Fibroblast of pulmonary artery (primary cell): ENCODE data around the gene ABI3BP.

ENCODE experiments used
- DNase-seq: peaks from one replicate; pipeline ENCODE4 v3.0.0-alpha.2; 2010; ENCODE audit warnings: low read depth
- H3K4me3 ChIP-seq: replicated peaks from 2 replicates; pipeline ENCODE4 v1.5.1; 2011; ENCODE audit warnings: low read depth, mild to moderate bottlenecking, control low read depth, low read length, moderate library complexity
- TF ChIP-seq, protein P1 (sequence below): IDR thresholded peaks from 2 replicates; pipeline ENCODE4 v1.5.1; 2011; ENCODE audit warnings: mild to moderate bottlenecking, control low read depth, low read length, inconsistent platforms; ENCODE audit errors: missing control alignments

The ABI3BP gene

DNA sequence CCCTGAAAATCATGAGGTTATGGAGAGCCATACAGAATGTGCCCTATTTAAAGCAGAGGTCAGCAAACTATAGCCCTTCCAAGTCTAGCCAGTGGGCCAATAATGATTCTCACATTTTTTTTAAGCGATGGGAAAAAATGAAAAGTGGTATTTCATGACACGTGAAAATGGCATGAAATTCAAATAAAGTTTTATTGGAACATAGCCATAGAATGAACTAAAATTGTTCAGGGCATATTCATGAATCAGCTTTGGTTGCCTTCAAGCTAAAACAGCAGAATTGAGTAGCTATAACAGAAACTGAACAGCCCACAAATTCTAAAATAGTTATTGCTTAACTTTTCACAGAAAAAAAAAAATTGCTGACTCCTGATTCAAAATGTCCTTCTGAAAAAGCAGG is 179.4 kb downstream of the ABI3BP start:
- no peak for DNase-seq
- no peak overlapping the region for H3K4me3 ChIP-seq
- TF ChIP-seq, protein P1, sequence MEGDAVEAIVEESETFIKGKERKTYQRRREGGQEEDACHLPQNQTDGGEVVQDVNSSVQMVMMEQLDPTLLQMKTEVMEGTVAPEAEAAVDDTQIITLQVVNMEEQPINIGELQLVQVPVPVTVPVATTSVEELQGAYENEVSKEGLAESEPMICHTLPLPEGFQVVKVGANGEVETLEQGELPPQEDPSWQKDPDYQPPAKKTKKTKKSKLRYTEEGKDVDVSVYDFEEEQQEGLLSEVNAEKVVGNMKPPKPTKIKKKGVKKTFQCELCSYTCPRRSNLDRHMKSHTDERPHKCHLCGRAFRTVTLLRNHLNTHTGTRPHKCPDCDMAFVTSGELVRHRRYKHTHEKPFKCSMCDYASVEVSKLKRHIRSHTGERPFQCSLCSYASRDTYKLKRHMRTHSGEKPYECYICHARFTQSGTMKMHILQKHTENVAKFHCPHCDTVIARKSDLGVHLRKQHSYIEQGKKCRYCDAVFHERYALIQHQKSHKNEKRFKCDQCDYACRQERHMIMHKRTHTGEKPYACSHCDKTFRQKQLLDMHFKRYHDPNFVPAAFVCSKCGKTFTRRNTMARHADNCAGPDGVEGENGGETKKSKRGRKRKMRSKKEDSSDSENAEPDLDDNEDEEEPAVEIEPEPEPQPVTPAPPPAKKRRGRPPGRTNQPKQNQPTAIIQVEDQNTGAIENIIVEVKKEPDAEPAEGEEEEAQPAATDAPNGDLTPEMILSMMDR: no peak

DNA sequence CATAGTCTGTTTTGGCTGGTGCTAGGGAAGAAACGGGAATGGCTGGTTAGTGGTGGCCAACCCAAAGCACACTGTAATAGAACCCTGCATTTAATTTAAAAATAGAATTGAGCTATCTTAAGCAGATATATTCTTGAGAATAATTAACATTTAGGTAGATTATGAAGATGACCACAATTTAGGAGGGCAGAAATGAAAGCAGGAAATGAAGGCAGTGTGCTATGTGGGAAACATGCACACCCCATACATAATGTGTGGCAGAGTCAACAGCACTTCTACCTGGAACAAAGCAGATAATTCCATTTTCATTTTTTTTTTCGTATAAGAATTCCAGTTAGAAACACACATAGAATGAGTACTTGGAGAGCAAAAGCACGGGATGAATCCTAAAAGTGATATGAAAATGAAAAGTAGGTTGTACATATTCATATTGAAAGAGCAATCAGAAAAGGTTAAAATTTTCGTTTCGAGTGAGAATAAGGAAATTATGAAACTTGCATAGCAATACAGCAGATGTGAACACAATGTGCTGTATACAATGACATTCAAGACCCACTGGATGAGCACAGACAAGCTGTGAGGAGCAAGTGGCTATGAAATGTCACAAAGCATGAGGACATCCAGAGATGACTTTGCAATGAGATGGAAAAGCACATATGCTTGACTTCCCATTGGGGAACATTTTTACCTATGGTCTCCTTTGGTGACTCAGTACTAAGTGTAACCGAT is 181.3 kb downstream of the ABI3BP start:
- TF ChIP-seq, protein P1: no peak
- DNase-seq: no peak

DNA sequence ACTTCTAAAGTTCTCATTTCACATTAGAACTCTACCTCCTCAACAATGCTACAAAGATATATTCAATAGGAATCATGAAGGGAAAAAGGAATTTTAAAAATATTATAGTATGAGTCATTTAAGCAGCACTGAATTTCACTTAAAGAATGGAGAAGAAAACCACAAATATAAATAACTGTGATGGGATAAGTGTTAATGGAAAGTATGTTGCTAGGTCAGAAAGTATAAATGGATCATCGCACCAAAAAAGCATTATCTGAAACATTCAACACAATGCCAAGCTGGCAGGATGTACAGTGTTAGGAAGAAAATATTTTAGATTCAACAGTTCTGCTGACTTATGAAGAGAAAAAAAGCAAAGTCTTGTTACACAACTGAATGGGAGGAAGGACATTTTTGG is 182.6 kb downstream of the ABI3BP start:
- TF ChIP-seq, protein P1: no peak
- peak; percentile 51 for DNase-seq

More for the DNA sequence above, 181.3 kb downstream of the ABI3BP start:
- no peak overlapping the region for H3K4me3 ChIP-seq

DNA sequence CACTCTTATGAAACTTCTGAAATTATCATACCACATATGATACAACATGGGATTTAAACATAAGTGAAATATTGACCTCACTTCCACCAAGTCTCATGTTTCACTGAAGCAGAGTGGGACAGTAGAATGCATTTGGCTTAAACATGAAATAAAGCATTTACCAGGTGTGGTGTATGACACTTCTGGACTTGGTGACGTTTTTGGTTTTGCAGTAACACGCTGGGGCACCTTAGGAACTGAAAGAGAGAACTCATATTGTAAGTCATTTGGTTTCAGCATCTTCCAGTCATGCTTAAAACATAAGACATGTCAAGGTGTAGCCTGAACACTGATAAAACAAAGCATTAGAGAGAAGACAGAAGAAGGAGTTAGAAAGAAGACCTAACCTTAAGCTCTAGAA is 188.6 kb downstream of the ABI3BP start:
- TF ChIP-seq, protein P1: no peak

More for the DNA sequence above, 182.6 kb downstream of the ABI3BP start:
- no peak overlapping the region for H3K4me3 ChIP-seq

DNA sequence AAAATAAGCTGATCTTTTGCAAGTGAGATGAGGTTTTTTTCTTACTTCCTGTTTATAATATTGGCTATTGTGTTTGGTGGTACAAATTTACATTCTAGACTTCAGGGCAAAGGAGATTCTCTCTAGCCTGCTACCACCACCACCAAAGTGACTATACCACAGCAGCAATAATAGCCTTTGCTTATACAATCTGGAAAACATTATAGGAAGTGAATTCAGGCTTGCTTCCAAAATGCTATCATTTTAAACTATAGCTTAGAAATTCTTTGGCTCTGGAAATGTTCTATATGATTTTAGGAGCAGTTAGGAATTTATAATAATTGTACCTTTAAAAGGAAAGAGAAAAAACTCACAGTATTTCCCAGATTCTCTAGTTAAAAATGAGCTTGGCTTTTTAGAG is 189.5 kb downstream of the ABI3BP start:
- TF ChIP-seq, protein P1: no peak
- no peak overlapping the region for H3K4me3 ChIP-seq
- DNase-seq: no peak

More for the DNA sequence above, 188.6 kb downstream of the ABI3BP start:
- no peak for DNase-seq
- no peak overlapping the region for H3K4me3 ChIP-seq

DNA sequence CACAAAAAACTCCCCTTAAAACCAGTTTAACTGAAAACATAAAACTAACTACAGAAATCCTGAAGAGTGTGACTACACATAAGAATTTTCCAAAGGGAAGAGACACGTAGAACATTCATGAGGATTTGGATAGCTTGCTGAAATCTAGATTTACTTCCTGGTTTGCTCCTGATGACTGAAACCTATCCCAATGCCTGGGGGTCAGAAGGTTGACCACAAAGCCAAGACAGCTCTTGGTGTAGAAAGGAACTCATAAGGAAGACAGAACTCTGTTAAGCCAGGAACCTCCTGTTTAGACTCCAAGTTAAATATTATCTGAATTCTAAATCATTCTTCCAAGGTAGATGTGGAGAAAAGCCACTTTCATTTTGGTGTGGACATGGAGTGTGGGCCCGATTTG is 191.1 kb downstream of the ABI3BP start:
- TF ChIP-seq, protein P1: no peak
- no peak overlapping the region for H3K4me3 ChIP-seq
- no peak for DNase-seq

DNA sequence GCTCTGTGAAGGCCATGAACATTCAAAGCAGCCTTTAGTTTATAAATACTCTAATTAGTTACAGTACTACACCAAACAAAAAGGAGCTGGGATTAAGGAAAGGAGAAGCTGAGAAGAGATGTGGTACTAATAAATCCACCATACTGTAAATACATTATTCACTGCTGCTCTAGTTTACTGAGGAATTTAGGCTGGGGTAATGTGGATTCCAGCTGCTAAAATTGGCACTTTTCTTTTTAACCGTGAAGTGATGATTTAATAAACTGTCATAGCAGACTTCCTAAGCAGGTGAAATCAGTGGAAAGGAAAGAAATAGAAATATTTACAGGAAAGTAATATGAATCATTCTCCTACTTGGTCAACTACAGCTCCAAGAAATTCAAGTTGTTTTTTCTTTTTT is 195.2 kb downstream of the ABI3BP start:
- H3K4me3 ChIP-seq: no peak overlapping the region

More for the DNA sequence above, 195.2 kb downstream of the ABI3BP start:
- DNase-seq: no peak
- TF ChIP-seq, protein P1: no peak
